SK-N-SH treated with all-trans-retinoic acid at 6 μM for 48 hours (cell line): Measurements from ENCODE around the gene PTPRT.

Source experiments
- ATAC-seq: fragments of 200-7000 bp; cut with Tn5 transposase; 3 replicates; pipeline ENCODE4 v1.9.1; 2020; ENCODE audit warnings: mild to moderate bottlenecking, moderate library complexity
- BACH2 ChIP-seq: fragments of 250-450 bp; sonication (Bioruptor Pico); IDR thresholded peaks from 2 replicates; pipeline ENCODE4 v1.9.0; 2021; ENCODE audit warnings: mild to moderate bottlenecking, borderline replicate concordance
- CSDC2 ChIP-seq: fragments of 250-450 bp; sonication (Bioruptor Pico); IDR thresholded peaks from 2 replicates; pipeline ENCODE4 v1.5.0; 2020; ENCODE audit warnings: mild to moderate bottlenecking, moderate library complexity
- GLIS3 ChIP-seq: fragments of 250-450 bp; sonication (Bioruptor Pico); IDR thresholded peaks from 2 replicates; pipeline ENCODE4 v1.5.0; 2020; ENCODE audit warnings: mild to moderate bottlenecking, moderate library complexity
- ISL1 ChIP-seq: fragments of 250-450 bp; sonication (Bioruptor Pico); IDR thresholded peaks from 2 replicates; pipeline ENCODE4 v2.1.2; 2022; ENCODE audit warnings: mild to moderate bottlenecking, moderate library complexity
- POU6F1 ChIP-seq: fragments of 250-450 bp; sonication (Bioruptor Pico); IDR thresholded peaks from 2 replicates; pipeline ENCODE4 v1.8.0; 2021; ENCODE audit warnings: low read depth, mild to moderate bottlenecking, moderate library complexity, borderline replicate concordance
- PPARA ChIP-seq: fragments of 250-450 bp; sonication (Bioruptor Pico); IDR thresholded peaks from 2 replicates; pipeline ENCODE4 v1.5.0; 2020; ENCODE audit warnings: mild to moderate bottlenecking, borderline replicate concordance
- SNAI2 ChIP-seq: fragments of 250-450 bp; sonication (Bioruptor Pico); IDR thresholded peaks from 2 replicates; pipeline ENCODE4 v1.5.0; 2020; ENCODE audit warnings: mild to moderate bottlenecking, moderate library complexity
- TCF4 ChIP-seq: fragments of 250-450 bp; sonication (Bioruptor Pico); IDR thresholded peaks from 2 replicates; pipeline ENCODE4 v1.8.0; 2021; ENCODE audit warnings: mild to moderate bottlenecking, moderate library complexity, borderline replicate concordance
- TOX ChIP-seq: fragments of 250-450 bp; sonication (Bioruptor Pico); IDR thresholded peaks from 2 replicates; pipeline ENCODE4 v1.8.0; 2021; ENCODE audit warnings: mild to moderate bottlenecking, moderate library complexity, borderline replicate concordance
- ZC3H10 ChIP-seq: fragments of 250-450 bp; sonication (Bioruptor Pico); IDR thresholded peaks from 2 replicates; pipeline ENCODE4 v1.5.1; 2021; ENCODE audit warnings: mild to moderate bottlenecking, moderate library complexity
- ZFP3 ChIP-seq: fragments of 250-450 bp; sonication (Bioruptor Pico); IDR thresholded peaks from 2 replicates; pipeline ENCODE4 v1.5.0; 2020; ENCODE audit warnings: mild to moderate bottlenecking, moderate library complexity
- ZFP30 ChIP-seq: fragments of 450-650 bp; formaldehyde crosslinking; IDR thresholded peaks from 2 replicates; pipeline ENCODE4 v1.5.0; 2022; ENCODE audit warnings: mild to moderate bottlenecking, moderate library complexity
- ZNF565 ChIP-seq: fragments of 450-650 bp; formaldehyde crosslinking; conservative IDR thresholded peaks from 2 replicates; pipeline ENCODE4 v1.5.0; 2020; ENCODE audit warnings: low read depth, mild to moderate bottlenecking, moderate library complexity
- ZNF8 ChIP-seq: fragments of 450-650 bp; formaldehyde crosslinking; IDR thresholded peaks from 2 replicates; pipeline ENCODE4 v1.5.0; 2020; ENCODE audit warnings: mild to moderate bottlenecking, moderate library complexity
- TF ChIP-seq, protein P1 (sequence below): fragments of 250-450 bp; sonication (Bioruptor Pico); IDR thresholded peaks from 2 replicates; pipeline ENCODE4 v1.5.1; 2021; ENCODE audit warnings: mild to moderate bottlenecking, moderate library complexity
- TF ChIP-seq, protein P2 (sequence below): fragments of 250-450 bp; sonication (Bioruptor Pico); IDR thresholded peaks from 2 replicates; pipeline ENCODE4 v1.5.0; 2020; ENCODE audit warnings: mild to moderate bottlenecking, moderate library complexity
- TF ChIP-seq, protein P3 (sequence below): fragments of 250-450 bp; sonication (Bioruptor Pico); IDR thresholded peaks from 2 replicates; pipeline ENCODE4 v1.8.0; 2020; ENCODE audit warnings: mild to moderate bottlenecking, moderate library complexity, borderline replicate concordance
- TF ChIP-seq, protein P4 (sequence below): fragments of 250-450 bp; sonication (Bioruptor Pico); IDR thresholded peaks from 2 replicates; pipeline ENCODE4 v1.5.1; 2020; ENCODE audit warnings: low read depth, mild to moderate bottlenecking, moderate library complexity

The PTPRT gene

DNA sequence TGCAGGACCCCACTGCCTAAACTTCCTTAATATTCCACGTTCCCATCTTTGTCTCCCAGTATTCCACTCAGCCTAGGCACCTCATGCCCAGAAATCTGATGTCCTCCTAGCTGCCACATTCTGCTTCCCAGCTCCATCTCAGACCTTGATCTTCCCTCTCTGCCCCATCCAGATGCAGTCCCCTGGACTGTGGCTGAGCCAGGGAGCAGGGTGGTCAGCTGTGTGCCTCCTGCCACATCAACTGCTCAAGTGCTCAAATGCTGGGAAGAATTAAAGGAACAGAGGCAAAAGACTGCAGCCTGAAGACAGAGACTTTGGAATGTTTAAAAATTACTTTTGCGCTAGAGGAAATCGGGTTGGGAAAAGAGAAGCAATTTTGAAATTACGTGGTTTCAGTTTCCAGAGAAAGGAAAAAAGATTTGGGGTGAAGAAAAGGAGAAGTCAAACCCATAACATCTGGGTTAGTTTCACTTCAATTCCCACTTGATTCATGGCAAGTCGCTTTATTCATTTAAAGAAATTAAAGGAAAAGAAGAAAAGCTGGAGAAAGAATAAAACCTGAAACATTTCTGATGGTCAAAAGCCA lies 704.8 kb downstream of the PTPRT start:
- TF ChIP-seq, protein P1, sequence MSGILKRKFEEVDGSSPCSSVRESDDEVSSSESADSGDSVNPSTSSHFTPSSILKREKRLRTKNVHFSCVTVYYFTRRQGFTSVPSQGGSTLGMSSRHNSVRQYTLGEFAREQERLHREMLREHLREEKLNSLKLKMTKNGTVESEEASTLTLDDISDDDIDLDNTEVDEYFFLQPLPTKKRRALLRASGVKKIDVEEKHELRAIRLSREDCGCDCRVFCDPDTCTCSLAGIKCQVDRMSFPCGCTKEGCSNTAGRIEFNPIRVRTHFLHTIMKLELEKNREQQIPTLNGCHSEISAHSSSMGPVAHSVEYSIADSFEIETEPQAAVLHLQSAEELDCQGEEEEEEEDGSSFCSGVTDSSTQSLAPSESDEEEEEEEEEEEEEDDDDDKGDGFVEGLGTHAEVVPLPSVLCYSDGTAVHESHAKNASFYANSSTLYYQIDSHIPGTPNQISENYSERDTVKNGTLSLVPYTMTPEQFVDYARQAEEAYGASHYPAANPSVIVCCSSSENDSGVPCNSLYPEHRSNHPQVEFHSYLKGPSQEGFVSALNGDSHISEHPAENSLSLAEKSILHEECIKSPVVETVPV (CRISPR knock-in tag), result no peak
- TF ChIP-seq ZNF8 (CRISPR knock-in tag) (no peak), ZC3H10 (CRISPR knock-in tag) (no peak), CSDC2 (CRISPR knock-in tag) (no peak), ISL1 (CRISPR knock-in tag) (no peak), PPARA (CRISPR knock-in tag) (no peak), ZNF565 (CRISPR knock-in tag) (no peak), BACH2 (CRISPR knock-in tag) (no peak), TCF4 (CRISPR knock-in tag) (no peak), SNAI2 (no peak), ZFP3 (CRISPR knock-in tag) (no peak), TOX (CRISPR knock-in tag) (no peak)
- TF ChIP-seq, protein P2, sequence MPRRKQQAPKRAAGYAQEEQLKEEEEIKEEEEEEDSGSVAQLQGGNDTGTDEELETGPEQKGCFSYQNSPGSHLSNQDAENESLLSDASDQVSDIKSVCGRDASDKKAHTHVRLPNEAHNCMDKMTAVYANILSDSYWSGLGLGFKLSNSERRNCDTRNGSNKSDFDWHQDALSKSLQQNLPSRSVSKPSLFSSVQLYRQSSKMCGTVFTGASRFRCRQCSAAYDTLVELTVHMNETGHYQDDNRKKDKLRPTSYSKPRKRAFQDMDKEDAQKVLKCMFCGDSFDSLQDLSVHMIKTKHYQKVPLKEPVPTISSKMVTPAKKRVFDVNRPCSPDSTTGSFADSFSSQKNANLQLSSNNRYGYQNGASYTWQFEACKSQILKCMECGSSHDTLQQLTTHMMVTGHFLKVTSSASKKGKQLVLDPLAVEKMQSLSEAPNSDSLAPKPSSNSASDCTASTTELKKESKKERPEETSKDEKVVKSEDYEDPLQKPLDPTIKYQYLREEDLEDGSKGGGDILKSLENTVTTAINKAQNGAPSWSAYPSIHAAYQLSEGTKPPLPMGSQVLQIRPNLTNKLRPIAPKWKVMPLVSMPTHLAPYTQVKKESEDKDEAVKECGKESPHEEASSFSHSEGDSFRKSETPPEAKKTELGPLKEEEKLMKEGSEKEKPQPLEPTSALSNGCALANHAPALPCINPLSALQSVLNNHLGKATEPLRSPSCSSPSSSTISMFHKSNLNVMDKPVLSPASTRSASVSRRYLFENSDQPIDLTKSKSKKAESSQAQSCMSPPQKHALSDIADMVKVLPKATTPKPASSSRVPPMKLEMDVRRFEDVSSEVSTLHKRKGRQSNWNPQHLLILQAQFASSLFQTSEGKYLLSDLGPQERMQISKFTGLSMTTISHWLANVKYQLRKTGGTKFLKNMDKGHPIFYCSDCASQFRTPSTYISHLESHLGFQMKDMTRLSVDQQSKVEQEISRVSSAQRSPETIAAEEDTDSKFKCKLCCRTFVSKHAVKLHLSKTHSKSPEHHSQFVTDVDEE (CRISPR knock-in tag), result no peak
- TF ChIP-seq, protein P3, sequence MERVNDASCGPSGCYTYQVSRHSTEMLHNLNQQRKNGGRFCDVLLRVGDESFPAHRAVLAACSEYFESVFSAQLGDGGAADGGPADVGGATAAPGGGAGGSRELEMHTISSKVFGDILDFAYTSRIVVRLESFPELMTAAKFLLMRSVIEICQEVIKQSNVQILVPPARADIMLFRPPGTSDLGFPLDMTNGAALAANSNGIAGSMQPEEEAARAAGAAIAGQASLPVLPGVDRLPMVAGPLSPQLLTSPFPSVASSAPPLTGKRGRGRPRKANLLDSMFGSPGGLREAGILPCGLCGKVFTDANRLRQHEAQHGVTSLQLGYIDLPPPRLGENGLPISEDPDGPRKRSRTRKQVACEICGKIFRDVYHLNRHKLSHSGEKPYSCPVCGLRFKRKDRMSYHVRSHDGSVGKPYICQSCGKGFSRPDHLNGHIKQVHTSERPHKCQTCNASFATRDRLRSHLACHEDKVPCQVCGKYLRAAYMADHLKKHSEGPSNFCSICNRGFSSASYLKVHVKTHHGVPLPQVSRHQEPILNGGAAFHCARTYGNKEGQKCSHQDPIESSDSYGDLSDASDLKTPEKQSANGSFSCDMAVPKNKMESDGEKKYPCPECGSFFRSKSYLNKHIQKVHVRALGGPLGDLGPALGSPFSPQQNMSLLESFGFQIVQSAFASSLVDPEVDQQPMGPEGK (CRISPR knock-in tag), result no peak
- TF ChIP-seq, protein P4, sequence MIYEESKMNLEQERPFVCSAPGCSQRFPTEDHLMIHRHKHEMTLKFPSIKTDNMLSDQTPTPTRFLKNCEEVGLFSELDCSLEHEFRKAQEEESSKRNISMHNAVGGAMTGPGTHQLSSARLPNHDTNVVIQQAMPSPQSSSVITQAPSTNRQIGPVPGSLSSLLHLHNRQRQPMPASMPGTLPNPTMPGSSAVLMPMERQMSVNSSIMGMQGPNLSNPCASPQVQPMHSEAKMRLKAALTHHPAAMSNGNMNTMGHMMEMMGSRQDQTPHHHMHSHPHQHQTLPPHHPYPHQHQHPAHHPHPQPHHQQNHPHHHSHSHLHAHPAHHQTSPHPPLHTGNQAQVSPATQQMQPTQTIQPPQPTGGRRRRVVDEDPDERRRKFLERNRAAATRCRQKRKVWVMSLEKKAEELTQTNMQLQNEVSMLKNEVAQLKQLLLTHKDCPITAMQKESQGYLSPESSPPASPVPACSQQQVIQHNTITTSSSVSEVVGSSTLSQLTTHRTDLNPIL (CRISPR knock-in tag), result no peak
- no peak for ATAC-seq

DNA sequence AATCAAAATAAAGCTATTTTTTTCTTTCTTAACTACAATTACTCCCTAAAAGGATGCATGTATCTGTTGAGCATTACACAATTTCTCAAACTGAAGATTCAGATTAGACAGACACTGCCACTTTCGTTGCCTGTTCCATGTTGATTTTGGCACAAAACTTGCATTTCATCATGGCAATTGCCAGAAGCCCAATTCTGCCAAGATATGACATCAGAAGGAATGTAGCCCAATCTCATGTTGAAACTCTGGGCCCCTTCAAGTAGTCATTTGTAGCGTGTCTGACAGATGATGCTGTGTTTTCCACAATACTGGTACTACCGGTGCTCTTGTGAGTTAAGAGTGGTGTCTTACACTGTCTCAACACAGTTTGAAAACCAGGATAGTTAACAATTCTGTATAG lies 705.4 kb downstream of the PTPRT start:
- ATAC-seq, result no peak
- TF ChIP-seq PPARA (CRISPR knock-in tag) (no peak), TCF4 (CRISPR knock-in tag) (0 out of 2 replicates have a peak, but pooled peaks have one; percentile 15), ZFP30 (no peak), ISL1 (CRISPR knock-in tag) (peak; percentile 67)
- TF ChIP-seq, protein P4 (CRISPR knock-in tag), result 0 out of 2 replicates have a peak, but pooled peaks have one; percentile 21
- TF ChIP-seq, all 23 proteins: peak for 3

GRCh38 chr20:42483730-42484303 lies 705.9 kb downstream of the PTPRT start:
- TF ChIP-seq CSDC2 (CRISPR knock-in tag), result no peak
- no peak for ATAC-seq

- no peak for ATAC-seq
- no peak for TF ChIP-seq POU6F1
- TF ChIP-seq ZNF8 (CRISPR knock-in tag), result no peak
- TF ChIP-seq ZC3H10 (CRISPR knock-in tag), result no peak
- no peak for TF ChIP-seq GLIS3 (CRISPR knock-in tag)
- TF ChIP-seq, protein P2 (CRISPR knock-in tag), result no peak
- TF ChIP-seq ISL1 (CRISPR knock-in tag), result no peak
- TF ChIP-seq, protein P3 (CRISPR knock-in tag), result no peak
- TF ChIP-seq ZFP30, result no peak
- no peak for TF ChIP-seq CSDC2 (CRISPR knock-in tag)
Measured at GRCh38 chr20:42482808-42483207, 706.9 kb downstream of the PTPRT start.
